Neuronal stem cell (in vitro differentiated cells): Measurements from ENCODE around the gene LAMB4.

Experiments used
- DNase-seq: peaks from one replicate; pipeline ENCODE4 v3.0.0-alpha.2; 2013; ENCODE audit warnings: low spot score
- H2AFZ ChIP-seq: one replicate; pipeline ENCODE4 v1.6.1; 2013; ENCODE audit warnings: mild to moderate bottlenecking, low read length, inconsistent platforms
- H2AK5ac ChIP-seq: 2 replicates; pipeline ENCODE4 v1.6.1; 2013; ENCODE audit warnings: low read depth, mild to moderate bottlenecking, inconsistent platforms, low read length, moderate library complexity, mixed read lengths
- H2BK120ac ChIP-seq: 2 replicates; pipeline ENCODE4 v1.6.1; 2013; ENCODE audit warnings: low read depth, mild to moderate bottlenecking, inconsistent platforms, low read length, moderate library complexity, mixed read lengths
- H2BK12ac ChIP-seq: one replicate; pipeline ENCODE4 v1.6.1; 2013; ENCODE audit warnings: low read length, inconsistent platforms
- H2BK15ac ChIP-seq: 2 replicates; pipeline ENCODE4 v1.6.1; 2013; ENCODE audit warnings: mild to moderate bottlenecking, low read length, inconsistent platforms, mixed read lengths
- H2BK5ac ChIP-seq: one replicate; pipeline ENCODE4 v1.6.1; 2013; ENCODE audit warnings: inconsistent platforms, mild to moderate bottlenecking, low read length, moderate library complexity
- H3K14ac ChIP-seq: one replicate; pipeline ENCODE4 v1.6.1; 2013; ENCODE audit warnings: low read length, inconsistent platforms
- H3K18ac ChIP-seq: 2 replicates; pipeline ENCODE4 v1.6.1; 2013; ENCODE audit warnings: low read length, inconsistent platforms
- H3K23ac ChIP-seq: 2 replicates; pipeline ENCODE4 v1.6.1; 2013; ENCODE audit warnings: low read depth, mild to moderate bottlenecking, mixed read lengths, low read length, inconsistent platforms; ENCODE audit not compliant: poor library complexity
- H3K27ac ChIP-seq: replicated peaks from 3 replicates; pipeline ENCODE4 v1.5.1; 2013; ENCODE audit warnings: low read length, inconsistent platforms
- H3K27me3 ChIP-seq, 3 experiments: 2 replicates each; pipeline ENCODE4 v1.6.1; 2013; ENCODE audit warnings: low read length in 3 of 3, mild to moderate bottlenecking in 2 of 3, inconsistent platforms in 1 of 3, low read depth in 1 of 3, mixed read lengths in 1 of 3, moderate library complexity in 1 of 3; ENCODE audit not compliant: control insufficient read depth in 3 of 3, insufficient read depth in 3 of 3
- H3K36me3 ChIP-seq, 2 donors: replicated peaks in 1 of 2; 2 replicates each; pipeline ENCODE4 v1.6.1; 2013; ENCODE audit warnings: low read length in 2 of 2; ENCODE audit not compliant: control insufficient read depth in 2 of 2, insufficient read depth in 2 of 2
- H3K4ac ChIP-seq: 2 replicates; pipeline ENCODE4 v1.6.1; 2013; ENCODE audit warnings: inconsistent platforms, mild to moderate bottlenecking, low read length, moderate library complexity
- H3K4me1 ChIP-seq, 2 donors: 1 replicate in 1 of 2; 2 replicates in 1 of 2; pipeline ENCODE4 v1.6.1; 2013; ENCODE audit warnings: low read length in 2 of 2, low read depth in 1 of 2; ENCODE audit not compliant: control insufficient read depth in 2 of 2, insufficient read depth in 1 of 2
- H3K4me2 ChIP-seq: one replicate; pipeline ENCODE4 v1.6.1; 2013; ENCODE audit warnings: mild to moderate bottlenecking, low read length, inconsistent platforms; ENCODE audit not compliant: insufficient read depth, poor library complexity, severe bottlenecking
- H3K4me3 ChIP-seq, 2 donors: 2 replicates each; pipeline ENCODE4 v1.5.1; 2013; ENCODE audit warnings: low read length in 2 of 2, mild to moderate bottlenecking in 2 of 2, inconsistent platforms in 1 of 2, moderate library complexity in 1 of 2
- H3K79me1 ChIP-seq: one replicate; pipeline ENCODE4 v1.6.1; 2013; ENCODE audit warnings: low read depth, mild to moderate bottlenecking, inconsistent platforms, low read length, moderate library complexity
- H3K9ac ChIP-seq: one replicate; pipeline ENCODE4 v1.6.1; 2013; ENCODE audit warnings: mild to moderate bottlenecking, low read depth, low read length, inconsistent platforms; ENCODE audit not compliant: poor library complexity
- H3K9me3 ChIP-seq, 2 donors: replicated peaks in 1 of 2; 2 replicates each; pipeline versions ENCODE3 to v1.6.1; 2013; ENCODE audit warnings: low read length in 2 of 2, mild to moderate bottlenecking in 2 of 2, inconsistent platforms in 1 of 2, low read depth in 1 of 2, mixed read lengths in 1 of 2, moderate library complexity in 1 of 2; ENCODE audit not compliant: control insufficient read depth in 2 of 2, insufficient read depth in 1 of 2
- H4K8ac ChIP-seq: one replicate; pipeline ENCODE4 v1.6.1; 2013; ENCODE audit warnings: low read depth, mild to moderate bottlenecking, inconsistent platforms, low read length, moderate library complexity
- H4K91ac ChIP-seq: one replicate; pipeline ENCODE4 v1.6.1; 2013; ENCODE audit warnings: low read length, low read depth, mild to moderate bottlenecking, inconsistent platforms; ENCODE audit not compliant: poor library complexity
- WGBS, 2 donors: extraction: QIAGEN DNeasy Blood & Tissue Kit; methylation state at CpG; one replicate each; pipeline ENCODE4 v1.1.7; 2013; ENCODE audit warnings: missing lambda C conversion rate in 2 of 2, mixed read lengths in 1 of 2; ENCODE audit not compliant: insufficient read length in 2 of 2, insufficient replicate concordance in 1 of 2; ENCODE audit errors: extremely low coverage in 2 of 2; 5-methylcytosine and 5-hydroxymethylcytosine counted together

Gene LAMB4

GRCh38 chr7:108038986-108039385, 91.2 kb downstream of the LAMB4 start:
- no peak overlapping the region for H4K8ac ChIP-seq
- H3K27me3 ChIP-seq, result no peaks in the 10 kb centered on the region
- no peak overlapping the region for H4K91ac ChIP-seq
- H3K36me3 ChIP-seq, result no peaks in the 10 kb centered on the region
- H2AFZ ChIP-seq, result no peak overlapping the region
- no peak for DNase-seq
- H2BK15ac ChIP-seq, result no peak overlapping the region
- no peak overlapping the region for H3K18ac ChIP-seq
- no peaks in the 10 kb centered on the region for H3K9me3 ChIP-seq
- H3K27ac ChIP-seq, result no peak overlapping the region
- H2BK12ac ChIP-seq, result no peak overlapping the region
- no peak overlapping the region for H3K23ac ChIP-seq
- H3K79me1 ChIP-seq, result no peaks in the 10 kb centered on the region
- no peak overlapping the region for H3K4ac ChIP-seq
- no peak overlapping the region for H2BK5ac ChIP-seq
- no peaks in the 10 kb centered on the region for H3K4me1 ChIP-seq
- no peak overlapping the region for H3K4me2 ChIP-seq
- H2AK5ac ChIP-seq, result no peak overlapping the region
- no peak overlapping the region for H3K9ac ChIP-seq
- H3K4me3 ChIP-seq, result no peak overlapping the region
- H3K14ac ChIP-seq, result no peak overlapping the region
- H2BK120ac ChIP-seq, result no peak overlapping the region

- Histone ChIP-seq H3K14ac (no peak overlapping the region), H2BK120ac (no peak overlapping the region), H3K36me3 (no peaks in the 10 kb centered on the region), H2BK5ac (no peak overlapping the region), H2BK15ac (no peak overlapping the region), H2AFZ (no peak overlapping the region), H4K91ac (no peak overlapping the region), H4K8ac (no peak overlapping the region), H2AK5ac (no peak overlapping the region), H3K23ac (no peak overlapping the region), H3K4me1 (no peaks in the 10 kb centered on the region), H3K18ac (no peak overlapping the region), H3K27me3 (no peaks in the 10 kb centered on the region), H3K4me2 (no peak overlapping the region), H3K4me3 (no peak overlapping the region), H2BK12ac (no peak overlapping the region), H3K79me1 (no peaks in the 10 kb centered on the region), H3K9ac (no peak overlapping the region), H3K4ac (no peak overlapping the region), H3K9me3 (no peaks in the 10 kb centered on the region), H3K27ac (no peak overlapping the region)
- no CpG with 5 or more reads among the region's 1 CpG for WGBS, 2 donors
- DNase-seq, result no peak
Observed at GRCh38 chr7:108037741-108038140, 92.4 kb downstream of the LAMB4 start.

GRCh38 chr7:108037140-108037539, 93.0 kb downstream of the LAMB4 start:
- Histone ChIP-seq H2BK15ac (no peak overlapping the region), H3K18ac (no peak overlapping the region), H3K4ac (no peak overlapping the region), H3K36me3 (no peaks in the 10 kb centered on the region), H2AFZ (no peak overlapping the region), H3K23ac (no peak overlapping the region), H3K79me1 (no peaks in the 10 kb centered on the region), H4K8ac (no peak overlapping the region), H2AK5ac (no peak overlapping the region), H3K9ac (no peak overlapping the region), H3K27ac (no peak overlapping the region), H2BK5ac (no peak overlapping the region), H3K4me1 (no peaks in the 10 kb centered on the region), H3K4me3 (no peak overlapping the region), H4K91ac (no peak overlapping the region), H2BK12ac (no peak overlapping the region), H2BK120ac (no peak overlapping the region), H3K14ac (no peak overlapping the region), H3K4me2 (no peak overlapping the region), H3K27me3 (no peaks in the 10 kb centered on the region), H3K9me3 (no peaks in the 10 kb centered on the region)
- WGBS, 2 donors, result no CpG with 5 or more reads among the region's 3 CpGs
- DNase-seq, result no peak

DNA sequence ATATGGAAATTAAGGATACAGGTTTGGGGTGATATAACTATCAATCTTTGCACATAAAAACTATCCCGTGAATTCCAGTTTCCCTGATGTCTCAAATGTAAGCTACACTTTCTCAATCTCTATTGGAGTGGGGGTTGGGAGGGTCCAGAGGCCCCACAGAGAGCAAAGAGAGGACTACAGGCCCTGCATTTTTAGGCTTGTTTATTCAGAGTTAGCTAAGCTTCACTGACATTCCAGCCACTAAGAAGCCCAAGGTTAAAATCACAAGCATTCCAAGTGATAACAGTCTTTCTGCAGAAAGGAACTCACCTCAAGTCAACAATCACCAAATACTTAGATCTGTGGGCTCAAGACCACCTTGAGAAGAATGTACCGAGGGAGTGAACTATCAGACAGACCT, 95.6 kb downstream of the LAMB4 start:
- H3K36me3 ChIP-seq, result no peaks in the 10 kb centered on the region
- H2AK5ac ChIP-seq, result no peak overlapping the region

More for the DNA sequence above, 95.6 kb downstream of the LAMB4 start:
- Histone ChIP-seq H3K9ac (no peak overlapping the region), H2BK12ac (no peak overlapping the region), H2BK5ac (no peak overlapping the region), H3K14ac (no peak overlapping the region), H4K8ac (no peak overlapping the region), H2BK120ac (no peak overlapping the region), H3K4me2 (no peak overlapping the region), H3K27ac (no peak overlapping the region), H3K79me1 (no peaks in the 10 kb centered on the region), H3K9me3 (no peaks in the 10 kb centered on the region), H3K23ac (no peak overlapping the region), H3K4ac (no peak overlapping the region), H3K18ac (no peak overlapping the region), H3K27me3 (no peaks in the 10 kb centered on the region), H2BK15ac (no peak overlapping the region), H2AFZ (peak overlapping the region; percentile 66), H3K4me1 (peaks cover 0 to 1% of the 10 kb centered on the region in 2 donors), H3K4me3 (no peak overlapping the region), H4K91ac (no peak overlapping the region)
- no CpG with 5 or more reads among the region's 2 CpGs for WGBS, 2 donors
- no peak for DNase-seq
